ENCODE data around the gene CABP4.

The CABP4 gene

GRCh38 chr11:67455054-67455453, at the start of gene CABP4:
TSS of gene CABP4 (plus strand) at chr11:67455354. CDS start at chr11:67455424, 70 bp downstream.
- intact Hi-C loops (cut with DNase I) = no loop called here
- no peak for DNase-seq

- intact Hi-C loops (cut with DNase I) = no loop called here
- DNase-seq = no peak
These were observed 49.3 kb upstream of the CABP4 start for GRCh38 chr11:67405688-67406339.

GRCh38 chr11:67406420-67406968, 48.7 kb upstream of the CABP4 start:
- intact Hi-C loops (cut with DNase I) = no loop called here

GRCh38 chr11:67406969-67407687, 48.0 kb upstream of the CABP4 start:
- DNase-seq = peak in 9 of 10 donors; percentile 56 to 95 (median 64)
- intact Hi-C loops (cut with DNase I) = no loop called here

More at GRCh38 chr11:67406420-67406968, 48.7 kb upstream of the CABP4 start:
- DNase-seq = peak in 1 of 10 donors; percentile 80

GRCh38 chr11:67407688-67408163, 47.4 kb upstream of the CABP4 start:
- intact Hi-C loops (cut with DNase I) = no loop called here
- peak in 1 of 10 donors; percentile 82 for DNase-seq

GRCh38 chr11:67408437-67409200, 46.5 kb upstream of the CABP4 start:
- intact Hi-C loops (cut with DNase I) = no loop called here
- peak in 1 of 10 donors; percentile 84 for DNase-seq

GRCh38 chr11:67409261-67409666, 45.9 kb upstream of the CABP4 start:
- peak in 1 of 10 donors; percentile 80 for DNase-seq
- intact Hi-C loops (cut with DNase I) = no loop called here

- no peak for DNase-seq
- intact Hi-C loops (cut with DNase I) = no loop called here
These were observed 45.3 kb upstream of the CABP4 start for GRCh38 chr11:67409781-67410368.

- intact Hi-C loops (cut with DNase I) = no loop called here
- peak in 9 of 10 donors; percentile 68 to 96 (median 82) for DNase-seq
These were observed 44.8 kb upstream of the CABP4 start for GRCh38 chr11:67410369-67410831.

- intact Hi-C loops (cut with DNase I) = no loop called here
- no peak for DNase-seq
These were observed 44.0 kb upstream of the CABP4 start for GRCh38 chr11:67410984-67411784.

GRCh38 chr11:67411785-67412152, 43.4 kb upstream of the CABP4 start:
- no peak for DNase-seq
- intact Hi-C loops (cut with DNase I) = no loop called here

- intact Hi-C loops (cut with DNase I) = no loop called here
- no peak for DNase-seq
These were observed 42.5 kb upstream of the CABP4 start for GRCh38 chr11:67412495-67413179.

GRCh38 chr11:67413266-67413849, 41.8 kb upstream of the CABP4 start:
- intact Hi-C loops (cut with DNase I) = no loop called here
- DNase-seq = no peak

GRCh38 chr11:67415501-67416304, 39.5 kb upstream of the CABP4 start, which contains the start of gene CARNS1:
TSS of gene CARNS1 (plus strand) at chr11:67415678. CDS start at chr11:67416200, 522 bp downstream.
- DNase-seq = peak in 8 of 10 donors; percentile 45 to 95 (median 69)
- intact Hi-C loops (cut with DNase I) = no loop called here

- DNase-seq = peak in 1 of 10 donors; percentile 85
- intact Hi-C loops (cut with DNase I) = no loop called here
These were observed 38.5 kb upstream of the CABP4 start for GRCh38 chr11:67416416-67417335.

- intact Hi-C loops (cut with DNase I) = no loop called here
- DNase-seq = peak in 1 of 10 donors; percentile 82
These were observed 37.7 kb upstream of the CABP4 start for GRCh38 chr11:67417425-67417824.
